Activated CD4-positive, alpha-beta memory T cell treated with anti-CD3 and anti-CD28 coated beads for 36 hours (primary cell): ENCODE results near the gene PRR3. TPM values are rescaled to one million over a fixed set of nuclear protein-coding genes. Genes with fewer than 3 reads are reported as not detected.

ENCODE experiments used
- CTCF ChIA-PET: fragments of 350-600 bp; sonication (Branson Sonifier 250); formaldehyde crosslinking; loops from one replicate; lab custom pipeline; 2021; ENCODE audit warnings: antibody characterized with exemption, inconsistent platforms; lab: Charles Lee
- POLR2A ChIA-PET: fragments of 350-600 bp; sonication (Branson Sonifier 250); formaldehyde crosslinking; loops from one replicate; lab custom pipeline; 2021; ENCODE audit warnings: antibody characterized with exemption; lab: Charles Lee
- DNase-seq: peaks from one replicate; pipeline ENCODE4 v3.0.0-alpha.2; 2020
- H3K27ac Mint-ChIP-seq: one replicate; pipeline ENCODE4 v1.8.0; 2021; ENCODE audit warnings: mixed read lengths
- H3K27me3 Mint-ChIP-seq: one replicate; pipeline ENCODE4 v1.8.0; 2021; ENCODE audit warnings: mixed read lengths
- H3K36me3 Mint-ChIP-seq: one replicate; pipeline ENCODE4 v1.8.0; 2021; ENCODE audit warnings: mixed read lengths
- H3K4me1 Mint-ChIP-seq: one replicate; pipeline ENCODE4 v1.8.0; 2021; ENCODE audit warnings: low read depth, mixed read lengths
- H3K4me3 Mint-ChIP-seq: one replicate; pipeline ENCODE4 v1.8.0; 2021; ENCODE audit warnings: mild to moderate bottlenecking, mixed read lengths
- H3K9me3 Mint-ChIP-seq: one replicate; pipeline ENCODE4 v1.8.0; 2021; ENCODE audit warnings: mixed read lengths
- intact Hi-C: fragments of 100-400 bp; cut with micrococcal nuclease; formaldehyde crosslinking; loops from one replicate; pipeline ENCODE4 v1.15.1; 2023
- microRNA-seq: library from miRNA; unstranded; fragments of <30 nt; microRNA quantifications from one replicate; pipeline ENCODE4 v1.2.0, GENCODE V29; 2022; ENCODE audit warnings: borderline number of aligned reads, borderline microRNAs expressed, borderline replicate concordance
- total RNA-seq, 2 experiments: library from RNA; stranded (reverse); gene quantifications; one replicate each; pipeline ENCODE4 v1.2.3, GENCODE V29; 2021

The PRR3 gene
- total RNA-seq, 2 experiments from 2014 or later = 22.4 to 22.6 TPM

- no peak overlapping the region for H3K4me3 Mint-ChIP-seq
- ChIA-PET POLR2A (interaction anchor here (0.6 to 3.7 kb wide), 3 partner anchors 13 to 124 kb away, joined by 3 to 35 read pairs (median 8); partner anchors contain the start of gene ABCF1), CTCF (interaction anchor here (0.8 to 4.2 kb wide), 8 partner anchors 12 to 130 kb away, joined by 3 to 42 read pairs (median 8); no protein-coding TSS in a partner anchor)
- no peak for DNase-seq
- H3K9me3 Mint-ChIP-seq = no peaks in the 10 kb centered on the region
- intact Hi-C loops = no loop called here
- peak overlapping the region; percentile 62 for H3K27ac Mint-ChIP-seq
- peaks cover 71% of the 10 kb centered on the region for H3K36me3 Mint-ChIP-seq
- H3K4me1 Mint-ChIP-seq = peaks cover 67% of the 10 kb centered on the region
- peaks cover under 1% of the 10 kb centered on the region for H3K27me3 Mint-ChIP-seq
Observed at GRCh38 chr6:30611856-30612194, 54.7 kb downstream of the PRR3 start.

GRCh38 chr6:30612213-30612612, 55.1 kb downstream of the PRR3 start:
- CTCF ChIA-PET = interaction anchor here (0.8 to 4.2 kb wide), 10 partner anchors 12 to 130 kb away, joined by 3 to 42 read pairs (median 8); partner anchors contain the start of gene PRR3
- peaks cover 75% of the 10 kb centered on the region for H3K36me3 Mint-ChIP-seq
- H3K27ac Mint-ChIP-seq = peak overlapping the region; percentile 62
- intact Hi-C loops = no loop called here
- POLR2A ChIA-PET = interaction anchor here (0.6 to 3.7 kb wide), 7 partner anchors 13 to 123 kb away, joined by 3 to 35 read pairs (median 7); partner anchors contain the start of genes ABCF1, GNL1, MDC1 and PRR3
- peaks cover 67% of the 10 kb centered on the region for H3K4me1 Mint-ChIP-seq
- H3K9me3 Mint-ChIP-seq = no peaks in the 10 kb centered on the region
- DNase-seq = no peak
- no peak overlapping the region for H3K4me3 Mint-ChIP-seq
- H3K27me3 Mint-ChIP-seq = peaks cover 4% of the 10 kb centered on the region

- Mint-ChIP-seq H3K27ac (peak overlapping the region; percentile 98), H3K27me3 (peaks cover 5% of the 10 kb centered on the region), H3K9me3 (no peaks in the 10 kb centered on the region), H3K36me3 (peaks cover 74% of the 10 kb centered on the region), H3K4me1 (peaks cover 62% of the 10 kb centered on the region), H3K4me3 (peak overlapping the region; percentile 97)
- POLR2A ChIA-PET = interaction anchor here (0.7 to 3.7 kb wide), 13 partner anchors 14 to 287 kb away, joined by 3 to 41 read pairs (median 7); partner anchors contain the start of genes ABCF1, FLOT1, GNL1 and MDC1
- intact Hi-C loops = loop anchor here (1.0 kb wide), 1 partner anchor 56 kb away; the partner anchor contains the start of gene GNL1
- CTCF ChIA-PET = interaction anchor here (0.6 to 4.2 kb wide), 16 partner anchors 10 to 159 kb away, joined by 3 to 42 read pairs (median 8); partner anchors contain the start of genes ABCF1 and PRR3
- DNase-seq = no peak
Observed at GRCh38 chr6:30612687-30613248, 55.7 kb downstream of the PRR3 start.

Small RNA genes within 50 kb of the gene (microRNA-seq; reads per million reads assigned to microRNA genes)
- gene MIR877 = 147 reads per million, percentile 70 among the genes with 10 or more reads in this experiment

Other genes with a start within 250 kb of the PRR3 start
- 10 to 100 TPM; 13.7 to 15.6 TPM for gene TRIM39, start 230.4 kb upstream of the PRR3 start, total RNA-seq
- gene RPP21, start 212.1 kb upstream of the PRR3 start, total RNA-seq = 10 to 100 TPM; 34.6 to 38.3 TPM
- 100 to 1,000 TPM; 481 to 485 TPM for gene HLA-E, start 67.8 kb upstream of the PRR3 start, total RNA-seq
- gene GNL1, start 806 bp upstream of the PRR3 start, total RNA-seq = 10 to 100 TPM; 94.0 to 95.8 TPM
- gene ABCF1, start 14.1 kb downstream of the PRR3 start, total RNA-seq = 10 to 100 TPM; 87.0 to 87.1 TPM
- gene PPP1R10, start 59.9 kb downstream of the PRR3 start, total RNA-seq = 10 to 100 TPM; 64.5 to 67.4 TPM
- gene MRPS18B, start 60.5 kb downstream of the PRR3 start, total RNA-seq = 10 to 100 TPM; 90.9 to 95.3 TPM
- gene ATAT1, start 69.6 kb downstream of the PRR3 start, total RNA-seq = 1 to 10 TPM; 7.6 to 8.7 TPM
- 10 to 100 TPM; 32.7 to 37.5 TPM for gene C6orf136, start 89.8 kb downstream of the PRR3 start, total RNA-seq
- 10 to 100 TPM; 33.1 to 35.3 TPM for gene DHX16, start 115.7 kb downstream of the PRR3 start, total RNA-seq
- gene PPP1R18, start 129.3 kb downstream of the PRR3 start, total RNA-seq = 100 to 1,000 TPM; 172 to 183 TPM
- gene NRM, start 133.7 kb downstream of the PRR3 start, total RNA-seq = 10 to 100 TPM; 31.6 to 32.7 TPM
- 10 to 100 TPM; 79.5 to 88.7 TPM for gene MDC1, start 160.0 kb downstream of the PRR3 start, total RNA-seq
- gene TUBB, start 163.1 kb downstream of the PRR3 start, total RNA-seq = 1,000 to 10,000 TPM; 1,695 to 1,719 TPM
- gene FLOT1, start 185.4 kb downstream of the PRR3 start, total RNA-seq = 100 to 1,000 TPM; 226 to 231 TPM
- 100 to 1,000 TPM; 167 to 171 TPM for gene IER3, start 187.3 kb downstream of the PRR3 start, total RNA-seq